Chondrocyte (in vitro differentiated cells): Measurements from ENCODE around the gene CSN2. TPM values are rescaled to one million over a fixed set of nuclear protein-coding genes. Genes with fewer than 3 reads are reported as not detected.

Source experiments
- DNase-seq: peaks from one replicate; pipeline ENCODE4 v3.0.0; 2021; ENCODE audit warnings: mixed read lengths, low spot score
- H3K27ac Mint-ChIP-seq: one replicate; pipeline ENCODE4 v1.8.0; 2021; ENCODE audit warnings: mild to moderate bottlenecking, moderate library complexity, mixed read lengths; ENCODE audit not compliant: unreplicated experiment
- H3K27me3 Mint-ChIP-seq: 2 replicates; pipeline ENCODE4 v1.8.0; 2021; ENCODE audit warnings: low read depth, mixed read lengths
- H3K36me3 Mint-ChIP-seq: 2 replicates; pipeline ENCODE4 v1.8.0; 2021; ENCODE audit warnings: low read depth, mixed read lengths
- H3K4me1 Mint-ChIP-seq: 2 replicates; pipeline ENCODE4 v1.8.0; 2021; ENCODE audit warnings: low read depth, mild to moderate bottlenecking, mixed read lengths
- H3K4me3 Mint-ChIP-seq: one replicate; pipeline ENCODE4 v1.8.0; 2021; ENCODE audit warnings: mild to moderate bottlenecking, moderate library complexity, mixed read lengths; ENCODE audit not compliant: unreplicated experiment
- H3K9me3 Mint-ChIP-seq: 2 replicates; pipeline ENCODE4 v1.8.0; 2021; ENCODE audit warnings: low read depth, mixed read lengths
- total RNA-seq: library from RNA; stranded (reverse); gene quantifications from 3 replicates; pipeline ENCODE4 v1.2.1, GENCODE V29; 2021
- TF ChIP-seq, protein P1 (sequence below): fragments of 200-600 bp; sonication (generic); IDR thresholded peaks from 2 replicates; pipeline ENCODE4 v1.5.0; 2021; ENCODE audit warnings: antibody characterized with exemption, mild to moderate bottlenecking, moderate library complexity

The CSN2 gene
- total RNA-seq, 1 donor from 2014 or later: not detected

DNA sequence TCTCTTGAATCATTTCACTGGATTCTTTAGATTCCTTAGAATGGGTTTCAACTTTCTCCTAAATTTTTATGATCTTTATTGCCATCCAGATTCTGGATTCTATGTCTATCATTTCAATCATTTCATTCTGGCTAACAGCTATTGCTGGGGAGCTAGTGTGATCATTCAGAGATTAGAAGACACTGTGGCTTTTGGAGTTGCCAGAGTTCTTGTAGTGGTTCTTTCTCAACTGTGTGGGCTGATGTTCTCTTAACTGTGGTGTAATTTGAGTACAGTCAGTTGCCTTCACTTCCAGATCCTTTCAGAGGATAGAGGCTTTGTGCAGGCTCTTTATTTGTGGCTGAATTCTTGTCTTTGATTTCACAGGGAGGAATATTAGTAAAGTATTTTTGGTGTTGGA is 12.1 kb upstream of the CSN2 start:
- Mint-ChIP-seq H3K4me1 (no peaks in the 10 kb centered on the region), H3K4me3 (no peak overlapping the region), H3K27ac (no peak overlapping the region), H3K36me3 (no peaks in the 10 kb centered on the region), H3K9me3 (no peaks in the 10 kb centered on the region), H3K27me3 (peaks cover 14% of the 10 kb centered on the region)
- TF ChIP-seq, protein P1, sequence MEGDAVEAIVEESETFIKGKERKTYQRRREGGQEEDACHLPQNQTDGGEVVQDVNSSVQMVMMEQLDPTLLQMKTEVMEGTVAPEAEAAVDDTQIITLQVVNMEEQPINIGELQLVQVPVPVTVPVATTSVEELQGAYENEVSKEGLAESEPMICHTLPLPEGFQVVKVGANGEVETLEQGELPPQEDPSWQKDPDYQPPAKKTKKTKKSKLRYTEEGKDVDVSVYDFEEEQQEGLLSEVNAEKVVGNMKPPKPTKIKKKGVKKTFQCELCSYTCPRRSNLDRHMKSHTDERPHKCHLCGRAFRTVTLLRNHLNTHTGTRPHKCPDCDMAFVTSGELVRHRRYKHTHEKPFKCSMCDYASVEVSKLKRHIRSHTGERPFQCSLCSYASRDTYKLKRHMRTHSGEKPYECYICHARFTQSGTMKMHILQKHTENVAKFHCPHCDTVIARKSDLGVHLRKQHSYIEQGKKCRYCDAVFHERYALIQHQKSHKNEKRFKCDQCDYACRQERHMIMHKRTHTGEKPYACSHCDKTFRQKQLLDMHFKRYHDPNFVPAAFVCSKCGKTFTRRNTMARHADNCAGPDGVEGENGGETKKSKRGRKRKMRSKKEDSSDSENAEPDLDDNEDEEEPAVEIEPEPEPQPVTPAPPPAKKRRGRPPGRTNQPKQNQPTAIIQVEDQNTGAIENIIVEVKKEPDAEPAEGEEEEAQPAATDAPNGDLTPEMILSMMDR: no peak
- no peak for DNase-seq

DNA sequence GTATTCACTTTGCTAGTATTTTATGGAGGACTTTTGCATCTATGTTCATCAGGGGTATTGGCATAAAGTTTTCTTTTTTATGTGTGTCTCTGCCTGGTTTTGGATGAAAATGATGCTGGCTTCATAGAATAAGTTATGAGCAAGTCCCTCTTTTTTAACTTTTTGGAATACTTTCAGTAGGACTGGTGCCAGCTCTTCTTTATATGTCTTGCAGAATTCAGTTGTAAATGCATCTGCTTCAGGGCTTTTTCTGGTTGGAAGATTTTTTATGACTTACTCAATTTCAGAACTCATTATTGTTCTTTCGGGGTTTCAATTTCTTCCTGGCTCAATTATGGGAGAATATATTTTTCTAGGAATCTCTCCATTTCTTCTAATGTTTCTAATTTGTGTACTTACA is 9.1 kb upstream of the CSN2 start:
- no peak overlapping the region for H3K27ac Mint-ChIP-seq
- DNase-seq: no peak
- TF ChIP-seq, protein P1: no peak
- H3K4me1 Mint-ChIP-seq: no peaks in the 10 kb centered on the region
- no peak overlapping the region for H3K4me3 Mint-ChIP-seq
- H3K27me3 Mint-ChIP-seq: peaks cover 15% of the 10 kb centered on the region
- no peaks in the 10 kb centered on the region for H3K9me3 Mint-ChIP-seq
- no peaks in the 10 kb centered on the region for H3K36me3 Mint-ChIP-seq

DNA sequence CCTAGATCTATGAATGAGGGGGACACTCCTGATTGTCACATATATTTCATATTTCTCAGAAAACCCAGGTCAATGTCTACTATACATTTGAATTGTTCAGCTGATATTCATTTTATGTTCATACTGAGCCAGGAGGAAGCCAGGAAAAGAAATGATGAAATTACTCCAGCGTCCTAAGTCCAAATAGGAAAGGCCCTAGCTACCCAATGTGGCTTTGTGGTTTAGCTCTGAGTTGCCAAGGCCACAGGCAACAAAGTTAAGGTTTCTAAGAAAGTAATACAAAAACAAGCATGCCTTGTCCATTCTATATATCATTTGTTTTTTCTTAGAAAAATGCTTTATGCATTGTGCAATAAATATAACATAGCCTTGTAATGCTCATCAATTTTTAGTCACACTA is 4.5 kb upstream of the CSN2 start:
- DNase-seq: no peak
- TF ChIP-seq, protein P1: no peak
- no peaks in the 10 kb centered on the region for H3K9me3 Mint-ChIP-seq
- peaks cover 8% of the 10 kb centered on the region for H3K27me3 Mint-ChIP-seq
- H3K4me3 Mint-ChIP-seq: no peak overlapping the region
- no peak overlapping the region for H3K27ac Mint-ChIP-seq
- no peaks in the 10 kb centered on the region for H3K36me3 Mint-ChIP-seq
- H3K4me1 Mint-ChIP-seq: no peaks in the 10 kb centered on the region

DNA sequence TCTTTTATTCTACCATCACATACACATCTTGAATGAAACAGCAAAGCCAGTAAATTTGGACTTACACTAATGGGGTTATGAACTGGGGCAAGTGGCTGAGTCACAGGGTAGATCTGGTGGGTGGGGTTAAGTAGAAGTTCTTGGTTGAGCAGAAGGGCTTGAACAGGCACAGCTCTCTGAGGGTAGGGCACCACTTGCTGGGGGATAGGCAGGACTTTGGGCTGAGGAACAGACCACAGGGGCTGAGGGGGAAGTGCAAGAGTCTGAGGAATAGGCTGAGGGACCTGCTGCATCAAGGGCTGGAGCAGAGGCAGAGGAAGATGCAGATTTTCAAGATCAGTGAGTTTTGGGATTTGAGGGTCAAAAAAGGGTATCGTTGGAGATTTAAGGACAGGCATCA is 8.3 kb downstream of the CSN2 start:
- TF ChIP-seq, protein P1: no peak

DNA sequence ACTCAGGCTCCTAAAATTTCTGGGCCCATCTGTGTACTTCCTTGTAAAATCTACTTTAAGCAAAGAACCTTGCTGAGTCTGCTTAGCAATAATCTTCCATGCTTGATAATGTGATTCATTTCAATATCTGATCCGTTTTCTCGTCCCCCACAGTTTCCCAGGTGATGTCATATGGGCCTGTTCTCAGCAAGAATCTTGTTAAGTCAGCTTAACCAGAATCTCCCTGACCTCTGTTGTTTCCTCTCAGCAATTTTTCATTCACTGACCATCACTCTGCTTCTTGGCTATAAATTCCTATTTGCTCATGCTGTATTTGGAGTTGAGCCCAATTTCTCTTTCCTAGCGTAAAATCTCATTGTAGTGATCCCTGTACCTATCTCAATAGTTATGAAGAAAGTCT is 13.9 kb downstream of the CSN2 start:
- DNase-seq: no peak
- H3K27me3 Mint-ChIP-seq: peaks cover 5% of the 10 kb centered on the region

More for the DNA sequence above, 8.3 kb downstream of the CSN2 start:
- Mint-ChIP-seq H3K27me3 (peaks cover 11% of the 10 kb centered on the region), H3K9me3 (no peaks in the 10 kb centered on the region), H3K4me3 (no peak overlapping the region), H3K27ac (no peak overlapping the region), H3K36me3 (no peaks in the 10 kb centered on the region), H3K4me1 (no peaks in the 10 kb centered on the region)
- DNase-seq: no peak

More for the DNA sequence above, 13.9 kb downstream of the CSN2 start:
- Mint-ChIP-seq H3K36me3 (no peaks in the 10 kb centered on the region), H3K4me3 (no peak overlapping the region), H3K27ac (no peak overlapping the region), H3K4me1 (no peaks in the 10 kb centered on the region), H3K9me3 (no peaks in the 10 kb centered on the region)
- TF ChIP-seq, protein P1: no peak
